Aorta (tissue), 5 donors: ENCODE results near the gene CDK2AP2. TPM values are rescaled to one million over a fixed set of nuclear protein-coding genes. Genes with fewer than 3 reads are reported as not detected.

Source experiments
- ATAC-seq: fragments of 200-7000 bp; cut with Tn5 transposase; one replicate; pipeline ENCODE4 v1.9.1; 2022; ENCODE audit warnings: moderate library complexity; ENCODE audit not compliant: low FRiP score
- DNase-seq, 2 donors: peaks; one replicate each; pipeline ENCODE4 v3.0.0-alpha.2; 2020
- H3K27ac ChIP-seq, 2 donors: one replicate each; pipeline ENCODE4 v1.5.1; 2013; ENCODE audit warnings: low read length in 2 of 2, mild to moderate bottlenecking in 2 of 2, moderate library complexity in 2 of 2, control low read depth in 1 of 2, inconsistent platforms in 1 of 2, low read depth in 1 of 2
- H3K27me3 ChIP-seq, 2 donors: one replicate each; pipeline ENCODE4 v1.6.1; 2013; ENCODE audit warnings: control low read depth in 1 of 2, low read length in 1 of 2, mild to moderate bottlenecking in 1 of 2, moderate library complexity in 1 of 2; ENCODE audit not compliant: insufficient read depth in 2 of 2, control insufficient read depth in 1 of 2
- H3K36me3 ChIP-seq, 2 donors: one replicate each; pipeline ENCODE4 v1.6.1; 2013; ENCODE audit warnings: control low read depth in 1 of 2, low read length in 1 of 2, mild to moderate bottlenecking in 1 of 2; ENCODE audit not compliant: insufficient read depth in 2 of 2, control insufficient read depth in 1 of 2
- H3K4me1 ChIP-seq, 2 donors: one replicate each; pipeline ENCODE4 v1.6.1; 2013; ENCODE audit warnings: low read length in 2 of 2, control low read depth in 1 of 2, mild to moderate bottlenecking in 1 of 2, moderate library complexity in 1 of 2; ENCODE audit not compliant: insufficient read depth in 2 of 2, control insufficient read depth in 1 of 2
- H3K4me3 ChIP-seq, 2 donors: one replicate each; pipeline ENCODE4 v1.5.1; 2013; ENCODE audit warnings: low read length in 2 of 2, control low read depth in 1 of 2, mild to moderate bottlenecking in 1 of 2
- H3K9me3 ChIP-seq: one replicate; pipeline ENCODE4 v1.6.1; 2013; ENCODE audit warnings: mild to moderate bottlenecking, low read length; ENCODE audit not compliant: control insufficient read depth
- WGBS, 2 donors: extraction: QIAGEN DNeasy Blood & Tissue Kit; methylation state at CpG; one replicate each; pipeline ENCODE4 v1.1.7; 2013; 5-methylcytosine and 5-hydroxymethylcytosine counted together
- intact Hi-C, 2 donors: fragments of 100-400 bp; cut with DNase I; formaldehyde crosslinking; loops; one replicate each; pipeline versions ENCODE4 v1.14.2 to v1.15.0; 2022
- polyA plus RNA-seq, 2 donors: library from polyadenylated mRNA; stranded (reverse); fragments of 200-250 nt; gene quantifications; one replicate each; pipeline ENCODE4 v1.2.3, GENCODE V29; 2013
- total RNA-seq, 2 donors: library from RNA; stranded (reverse); fragmentation: NEBNext Ultra II Directional; extraction: Animal tissue kit (Norgen Biotek cat#: 25700); gene quantifications; one replicate each; pipeline ENCODE4 v1.2.1, GENCODE V29; 2021
- donor health status: healthy with polysubstance abuse.
- donor health status: Bipolar disorder and iron deficiency.
- donor health status: DM: no; HTN: no; CAD: no.
- donor health status: DM: no; HTN: no; CAD: no.
- donor health status: DM: yes; HTN: yes; CAD: no.

CDK2AP2 gene
- total and polyA plus RNA-seq, 4 donors, result 40.8 to 105 (median 76.5) TPM

DNA sequence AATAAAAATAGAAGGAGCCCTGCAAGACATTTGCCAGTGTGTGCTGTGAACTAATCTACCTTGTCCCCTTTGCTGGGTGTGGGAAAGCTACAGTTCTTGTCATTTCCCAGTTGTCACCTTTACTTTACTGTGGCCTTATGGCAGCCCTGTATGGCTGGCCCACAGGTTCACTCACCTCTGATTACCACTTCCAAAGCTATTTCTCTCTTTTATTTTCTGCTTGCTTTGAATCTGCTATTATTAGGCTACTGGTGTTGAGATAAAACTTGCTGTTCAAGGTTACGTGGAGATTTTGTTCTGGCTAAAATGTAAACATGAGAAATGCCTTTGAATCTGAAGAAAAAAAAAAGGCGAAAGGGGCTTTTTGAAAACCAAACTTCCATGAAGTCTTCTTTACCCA, 24.9 kb upstream of the CDK2AP2 start:
- Histone ChIP-seq H3K9me3 (no peaks in the 10 kb centered on the region), H3K27me3 (no peaks in the 10 kb centered on the region), H3K36me3 (no peaks in the 10 kb centered on the region), H3K27ac (no peak overlapping the region), H3K4me1 (no peaks in the 10 kb centered on the region), H3K4me3 (no peak overlapping the region)
- intact Hi-C loops, result no loop called here
- ATAC-seq (no peak), DNase-seq (no peak)
- 64 to 81% methylated on average over 2 of the region's 2 CpGs for WGBS, 2 donors

DNA sequence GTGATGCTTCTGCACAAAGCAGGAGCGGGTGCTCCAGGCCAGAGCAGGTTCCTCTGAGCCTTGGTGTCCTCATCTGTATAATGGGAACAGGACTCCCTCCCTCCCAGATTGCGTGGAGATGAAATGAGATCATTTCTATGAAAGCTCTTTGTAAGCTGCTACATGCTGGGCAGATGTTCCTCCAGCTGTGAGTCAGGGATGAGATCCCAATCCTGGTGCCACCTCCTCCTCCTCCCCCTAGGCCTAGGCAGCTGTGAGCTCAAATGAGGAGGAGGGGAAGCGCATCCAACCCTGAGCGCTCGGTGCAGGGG, 22.3 kb upstream of the CDK2AP2 start:
- no peak for ATAC-seq
- no peaks in the 10 kb centered on the region for H3K27me3 ChIP-seq
- H3K9me3 ChIP-seq, result no peaks in the 10 kb centered on the region
- H3K27ac ChIP-seq, result no peak overlapping the region
- no peak for DNase-seq
- H3K4me1 ChIP-seq, result no peaks in the 10 kb centered on the region
- whole genome bisulfite sequencing, 2 donors, result 88 to 94% methylated on average over 5 of the region's 5 CpGs
- no peaks in the 10 kb centered on the region for H3K36me3 ChIP-seq
- no peak overlapping the region for H3K4me3 ChIP-seq
- intact Hi-C loops, result no loop called here

DNA sequence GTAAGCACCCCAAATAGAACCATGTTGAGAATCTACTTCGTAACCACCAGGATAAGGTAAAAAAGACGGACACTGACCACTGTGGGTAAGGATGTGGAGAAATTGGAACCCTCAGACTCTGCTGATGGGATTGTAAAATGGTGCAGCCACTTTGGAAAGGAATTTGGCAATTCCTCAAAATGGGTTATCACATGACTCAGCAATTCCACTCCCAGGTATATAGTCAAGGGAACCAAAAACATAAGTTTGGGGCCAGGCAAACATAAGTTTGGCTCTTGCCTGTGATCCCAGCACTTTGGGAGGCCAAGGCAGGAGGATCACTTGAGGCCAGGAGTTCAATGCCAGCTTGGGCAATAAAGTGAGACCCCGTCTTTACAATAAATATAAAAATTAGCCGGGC, 20.4 kb upstream of the CDK2AP2 start:
- ATAC-seq (no peak), DNase-seq (no peak)
- Histone ChIP-seq H3K9me3 (no peaks in the 10 kb centered on the region), H3K27me3 (no peaks in the 10 kb centered on the region), H3K4me1 (no peaks in the 10 kb centered on the region), H3K4me3 (no peak overlapping the region), H3K36me3 (no peaks in the 10 kb centered on the region), H3K27ac (no peak overlapping the region)
- 95% methylated on average over 4 of the region's 4 CpGs for WGBS, 2 donors
- intact Hi-C loops, result no loop called here

DNA sequence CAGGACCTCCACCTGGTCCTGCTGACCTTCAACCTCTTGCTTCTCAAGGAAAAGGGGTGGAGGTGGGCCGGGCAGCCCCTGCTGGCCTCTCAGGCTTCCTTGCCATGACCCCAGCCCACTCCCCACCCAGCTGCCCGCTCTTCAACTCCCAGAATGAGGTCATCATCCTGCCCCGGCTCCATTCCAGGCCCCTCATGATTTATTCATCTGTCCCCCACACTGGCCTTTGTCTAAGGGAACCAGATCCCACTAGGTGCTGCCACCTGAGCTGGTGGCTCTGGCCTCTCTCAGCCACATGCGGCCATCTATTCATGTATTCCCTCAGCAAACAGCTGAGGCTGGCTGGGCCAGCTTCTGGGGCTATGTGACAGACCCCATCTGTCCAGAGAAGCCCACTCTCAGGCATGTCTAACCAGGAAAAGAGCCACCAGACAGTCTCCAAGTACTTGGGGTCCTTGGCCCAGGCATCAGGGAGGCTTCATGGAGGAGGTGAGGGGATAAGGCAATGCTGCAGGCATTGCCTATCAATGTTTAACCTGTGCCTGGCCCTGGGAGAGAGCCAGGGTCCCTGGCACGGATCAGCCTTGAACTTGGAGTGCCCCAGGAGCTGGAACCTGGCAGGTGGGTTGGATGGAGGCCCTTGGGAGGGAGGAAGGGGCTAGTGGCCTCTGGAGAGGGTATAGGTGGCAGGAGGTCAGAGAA, 17.5 kb upstream of the CDK2AP2 start:
- Histone ChIP-seq H3K9me3 (no peaks in the 10 kb centered on the region), H3K36me3 (no peaks in the 10 kb centered on the region), H3K4me1 (no peaks in the 10 kb centered on the region), H3K27me3 (no peaks in the 10 kb centered on the region), H3K4me3 (no peak overlapping the region), H3K27ac (no peak overlapping the region)
- ATAC-seq, result no peak
- WGBS, 2 donors, result 81 to 84% methylated on average over 5 of the region's 5 CpGs
- DNase-seq, result no peak
- intact Hi-C loops, result no loop called here

DNA sequence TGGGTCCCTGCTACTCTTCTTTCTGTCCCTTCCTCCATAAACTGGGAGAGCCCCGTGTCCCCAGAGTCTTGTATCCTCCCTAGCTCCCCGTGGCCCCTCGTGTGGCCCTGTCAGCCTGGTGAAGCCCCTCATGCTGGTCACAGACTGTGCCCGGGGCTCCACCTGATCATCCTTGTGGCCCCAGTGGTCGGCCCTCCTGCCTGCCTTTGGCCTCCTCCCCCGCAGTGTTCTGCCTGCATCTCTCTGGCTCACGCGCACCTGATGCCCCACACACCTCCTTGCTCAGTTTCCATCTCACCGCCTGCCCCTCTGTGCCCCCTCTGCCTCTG, 16.5 kb upstream of the CDK2AP2 start:
- H3K27ac ChIP-seq, result no peak overlapping the region
- H3K27me3 ChIP-seq, result no peaks in the 10 kb centered on the region
- 91% methylated on average over 9 of the region's 9 CpGs for WGBS, 2 donors
- no peaks in the 10 kb centered on the region for H3K4me1 ChIP-seq
- intact Hi-C loops, result no loop called here
- DNase-seq (no peak), ATAC-seq (peak; percentile 13)
- no peaks in the 10 kb centered on the region for H3K36me3 ChIP-seq
- no peaks in the 10 kb centered on the region for H3K9me3 ChIP-seq
- no peak overlapping the region for H3K4me3 ChIP-seq

DNA sequence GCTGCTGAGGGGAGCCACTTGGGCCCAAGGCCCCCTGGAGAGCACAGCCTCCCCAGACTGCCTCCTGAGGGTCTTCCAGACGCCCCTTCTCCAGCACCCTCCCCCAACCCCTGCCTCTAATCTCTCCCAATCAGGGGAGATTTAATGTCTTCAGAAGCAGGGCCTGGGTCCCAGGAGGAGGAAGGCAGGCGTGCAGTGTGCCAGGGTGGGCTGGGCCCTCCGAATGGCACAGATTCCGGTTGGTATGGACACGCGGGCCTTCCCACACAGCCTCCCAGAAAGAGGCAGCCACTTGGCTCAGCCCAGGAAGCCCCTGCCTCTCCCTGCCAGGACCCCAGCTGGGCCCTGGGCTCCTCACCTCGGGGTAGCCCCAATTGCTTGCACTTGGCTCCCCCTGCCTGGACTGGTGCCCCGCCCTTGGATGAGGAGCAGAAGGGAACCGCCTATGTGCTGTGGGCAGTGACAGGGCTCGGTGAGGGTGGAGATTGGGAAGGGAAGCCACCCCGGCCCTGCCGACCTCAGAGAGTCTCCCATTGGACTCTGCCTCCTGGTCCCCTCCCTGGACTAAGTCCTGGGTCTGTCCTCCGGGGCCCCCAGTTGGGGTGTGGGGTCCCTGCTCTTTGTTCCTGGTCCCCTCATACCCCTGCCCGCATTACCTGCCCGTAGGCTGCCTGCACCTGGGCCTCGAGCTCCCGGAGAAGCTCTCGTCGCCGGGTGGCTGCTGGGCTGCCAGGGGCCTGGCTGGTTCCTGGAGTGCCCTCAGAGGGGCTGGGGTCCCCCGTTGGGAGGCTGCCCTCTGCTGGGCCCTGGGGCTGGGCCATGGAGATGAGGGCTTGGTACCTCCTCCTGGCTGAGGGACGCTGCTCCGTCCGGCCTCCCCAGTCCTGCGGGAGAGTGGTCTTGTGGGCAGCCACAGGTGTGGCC, 15.9 kb upstream of the CDK2AP2 start:
- no peak for DNase-seq
- Histone ChIP-seq H3K4me3 (no peak overlapping the region), H3K4me1 (no peaks in the 10 kb centered on the region), H3K27me3 (no peaks in the 10 kb centered on the region), H3K27ac (no peak overlapping the region), H3K36me3 (no peaks in the 10 kb centered on the region), H3K9me3 (no peaks in the 10 kb centered on the region)
- WGBS, 2 donors, result 88 to 89% methylated on average over 23 to 25 of the region's 25 CpGs
- intact Hi-C loops, result no loop called here
- peak; percentile 11 for ATAC-seq

DNA sequence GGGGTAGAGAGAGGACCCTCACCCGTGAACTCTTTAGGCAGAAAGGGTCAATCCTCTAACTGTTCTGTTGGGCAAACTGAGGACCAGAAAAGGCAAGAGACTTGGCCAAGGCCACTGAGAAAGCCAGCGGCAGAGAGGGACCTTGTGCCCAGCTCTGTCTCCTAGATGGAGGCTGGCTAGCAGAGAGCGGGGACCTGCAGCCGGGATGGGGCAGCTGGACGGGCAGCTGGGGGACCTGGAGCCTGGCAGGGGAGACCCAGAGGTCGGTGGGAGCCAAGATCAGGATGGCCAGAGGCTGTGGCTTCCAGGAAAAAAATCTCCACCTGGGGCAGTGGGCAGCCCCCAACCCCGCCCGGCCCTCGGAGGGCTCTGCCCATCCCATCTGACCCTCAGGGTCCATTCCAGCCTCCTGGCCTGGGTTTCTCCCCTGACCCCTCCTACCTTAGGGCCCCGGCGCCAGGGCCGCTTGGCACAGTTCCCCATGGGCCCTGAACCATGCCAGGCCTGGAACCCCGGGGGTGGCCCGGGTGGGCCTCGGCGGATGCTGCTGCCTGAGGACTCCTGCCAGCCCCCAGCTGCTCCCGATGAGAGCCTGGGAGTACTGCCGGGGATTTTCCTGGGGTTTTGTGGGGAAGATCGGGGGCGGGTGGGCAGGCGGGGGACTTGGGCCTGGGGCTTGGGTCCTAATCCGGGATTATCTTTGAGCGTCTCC, 15.0 kb upstream of the CDK2AP2 start, which contains the start of gene CABP2:
CABP2 (minus strand) TSS at position 603 of the 712 bp plus-strand sequence; CDS start at position 483, 120 bp downstream.
- no peak within 1 kb of the TSS for H3K4me3 ChIP-seq
- no peak for DNase-seq
- H3K36me3 ChIP-seq, result no peaks in the 10 kb centered on the region
- H3K4me1 ChIP-seq, result no peaks in the 10 kb centered on the region
- no peaks in the 10 kb centered on the region for H3K27me3 ChIP-seq
- intact Hi-C loops, result no loop called here
- no peak for ATAC-seq
- 85 to 87% methylated on average over 19 to 23 of the region's 23 CpGs for WGBS, 2 donors
- H3K27ac ChIP-seq, result no peak within 1 kb of the TSS
- no peaks in the 10 kb centered on the region for H3K9me3 ChIP-seq

DNA sequence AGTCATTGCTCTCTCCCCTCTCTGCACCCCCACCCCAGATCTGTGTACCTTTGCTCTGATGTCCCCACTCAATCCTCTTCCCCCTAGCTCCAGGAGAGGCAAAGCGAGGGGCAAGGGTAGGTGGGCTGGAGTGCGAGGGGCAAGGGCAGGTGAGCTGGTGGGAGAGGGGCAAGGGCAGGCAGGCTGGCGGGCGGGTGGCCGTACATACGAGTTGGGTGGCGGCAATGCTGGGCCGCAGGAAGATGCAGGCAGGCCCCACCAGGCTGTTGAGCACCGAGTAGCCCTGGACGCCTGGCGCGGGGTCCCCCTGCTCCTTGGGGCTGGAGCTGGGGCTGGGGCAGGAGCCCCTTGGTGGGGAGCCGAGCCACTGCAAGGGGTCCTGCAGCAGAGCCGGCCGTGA, 14.4 kb upstream of the CDK2AP2 start:
- ATAC-seq, result no peak
- no peaks in the 10 kb centered on the region for H3K9me3 ChIP-seq
- no peak overlapping the region for H3K4me3 ChIP-seq
- WGBS, 2 donors, result 95 to 96% methylated on average over 15 of the region's 15 CpGs
- no peaks in the 10 kb centered on the region for H3K27me3 ChIP-seq
- intact Hi-C loops, result no loop called here
- H3K36me3 ChIP-seq, result no peaks in the 10 kb centered on the region
- H3K27ac ChIP-seq, result no peak overlapping the region
- no peaks in the 10 kb centered on the region for H3K4me1 ChIP-seq
- DNase-seq, result no peak
